Vagina (tissue), 2 donors: Measurements from ENCODE around the gene NACC2. TPM values are rescaled to one million over a fixed set of nuclear protein-coding genes. Genes with fewer than 3 reads are reported as not detected.

ENCODE experiments used
- DNase-seq, 2 donors: peaks; one replicate each; pipeline ENCODE4 v3.0.0-alpha.2; 2017; ENCODE audit errors: extremely low spot score in 2 of 2
- H3K27ac ChIP-seq: fragments of 200-600 bp; sonication (generic); one replicate; pipeline ENCODE4 v1.5.1; 2019
- H3K27me3 ChIP-seq: fragments of 200-600 bp; sonication (generic); one replicate; pipeline ENCODE4 v1.5.1; 2019
- H3K36me3 ChIP-seq, 2 donors: fragments of 200-600 bp; sonication (generic); one replicate each; pipeline ENCODE4 v1.5.1; 2017 to 2019
- H3K4me1 ChIP-seq: fragments of 200-600 bp; sonication (generic); one replicate; pipeline ENCODE4 v1.5.1; 2019
- H3K4me3 ChIP-seq, 2 donors: fragments of 200-600 bp; sonication (generic); 1 replicate in 1 of 2; 2 replicates in 1 of 2; pipeline ENCODE4 v1.5.1; 2016 to 2019
- H3K9me3 ChIP-seq: fragments of 200-600 bp; sonication (generic); one replicate; pipeline ENCODE4 v1.5.1; 2019
- CTCF ChIP-seq, 3 experiments: fragments of 450-650 bp in 2 of 3; fragments of 200-600 bp in 1 of 3; sonication (generic) in 1 of 3; IDR thresholded peaks; one replicate each; pipeline ENCODE4 v1.5.1; 2017 to 2019; ENCODE audit warnings: antibody characterized with exemption in 3 of 3, mild to moderate bottlenecking in 2 of 3, moderate library complexity in 2 of 3
- POLR2A ChIP-seq, 2 donors: fragments of 450-650 bp; IDR thresholded peaks; one replicate each; pipeline ENCODE4 v1.6.1; 2017; ENCODE audit warnings: antibody characterized with exemption in 2 of 2, mild to moderate bottlenecking in 2 of 2, moderate library complexity in 2 of 2
- POLR2AphosphoS5 ChIP-seq, 2 donors: sonication (generic); formaldehyde crosslinking; IDR thresholded peaks; one replicate each; pipeline ENCODE4 v1.9.0; 2017; ENCODE audit warnings: antibody characterized with exemption in 2 of 2, mild to moderate bottlenecking in 2 of 2, low read depth in 1 of 2; ENCODE audit not compliant: insufficient read depth in 1 of 2
- intact Hi-C: fragments of 100-400 bp; cut with DNase I; formaldehyde crosslinking; loops from one replicate; pipeline ENCODE4 v1.15.1; 2023
- total RNA-seq: library from RNA; depleted of rRNA; stranded (reverse); fragments of >200 nt; gene quantifications from one replicate; pipeline ENCODE4 v1.2.3, GENCODE V29; 2016

The NACC2 gene
- total RNA-seq, 1 donor from 2014 or later: 21.1 TPM

- Histone ChIP-seq H3K4me1 (peaks cover 19% of the 10 kb centered on the region), H3K27me3 (peaks cover 20% of the 10 kb centered on the region), H3K4me3 (peak overlapping the region; percentile 31 to 49), H3K9me3 (no peaks in the 10 kb centered on the region), H3K27ac (no peak overlapping the region), H3K36me3 (no peaks in the 10 kb centered on the region)
- no peak for TF ChIP-seq POLR2AphosphoS5 (IDR thresholded peaks at IDR 0.05; ENCODE audit: insufficient read depth in 1 of 2, low read depth in 1 of 2)
- no peak for TF ChIP-seq POLR2A (IDR thresholded peaks at IDR 0.05)
- no peak for TF ChIP-seq CTCF (IDR thresholded peaks at IDR 0.05)
- intact Hi-C loops: no loop called here
- no peak for DNase-seq
Measured at GRCh38 chr9:136133191-136133958, 38.3 kb upstream of the NACC2 start.

GRCh38 chr9:136132512-136133050, 37.5 kb upstream of the NACC2 start:
- TF ChIP-seq CTCF (IDR thresholded peaks at IDR 0.05): no peak
- H3K27ac ChIP-seq: no peak overlapping the region
- H3K9me3 ChIP-seq: no peaks in the 10 kb centered on the region
- intact Hi-C loops: no loop called here
- peak overlapping the region; percentile 31 to 49 for H3K4me3 ChIP-seq
- H3K36me3 ChIP-seq: no peaks in the 10 kb centered on the region
- no peak for DNase-seq
- H3K4me1 ChIP-seq: peaks cover 19% of the 10 kb centered on the region
- H3K27me3 ChIP-seq: peaks cover 20% of the 10 kb centered on the region

- H3K9me3 ChIP-seq: no peaks in the 10 kb centered on the region
- no peak for DNase-seq
- peaks cover 20% of the 10 kb centered on the region for H3K27me3 ChIP-seq
- H3K36me3 ChIP-seq: no peaks in the 10 kb centered on the region
- H3K27ac ChIP-seq: no peak overlapping the region
- TF ChIP-seq POLR2A (IDR thresholded peaks at IDR 0.05): no peak
- no peak for TF ChIP-seq POLR2AphosphoS5 (IDR thresholded peaks at IDR 0.05; ENCODE audit: insufficient read depth in 1 of 2, low read depth in 1 of 2)
- TF ChIP-seq CTCF (IDR thresholded peaks at IDR 0.05): no peak
- peaks cover 19% of the 10 kb centered on the region for H3K4me1 ChIP-seq
- no peak overlapping the region for H3K4me3 ChIP-seq
- intact Hi-C loops: no loop called here
Measured at GRCh38 chr9:136131629-136132511, 36.8 kb upstream of the NACC2 start.

- H3K27ac ChIP-seq: no peak overlapping the region
- DNase-seq: no peak
- TF ChIP-seq CTCF (IDR thresholded peaks at IDR 0.05) (no peak), POLR2A (IDR thresholded peaks at IDR 0.05) (no peak), POLR2AphosphoS5 (IDR thresholded peaks at IDR 0.05; ENCODE audit: insufficient read depth in 1 of 2, low read depth in 1 of 2) (no peak)
- H3K36me3 ChIP-seq: no peaks in the 10 kb centered on the region
- intact Hi-C loops: no loop called here
- peaks cover 18% of the 10 kb centered on the region for H3K4me1 ChIP-seq
- H3K27me3 ChIP-seq: peaks cover 20% of the 10 kb centered on the region
- H3K4me3 ChIP-seq: no peak overlapping the region
- no peaks in the 10 kb centered on the region for H3K9me3 ChIP-seq
Measured at GRCh38 chr9:136129176-136129575, 34.1 kb upstream of the NACC2 start.
